GM12875 (cell line): ENCODE results near the gene GALNT4.

ENCODE experiments used
- H3K4me3 ChIP-seq: one replicate; pipeline ENCODE4 v1.5.1; 2011; ENCODE audit warnings: low read depth, low read length, control low read depth
- TF ChIP-seq, protein P1 (sequence below): IDR thresholded peaks from 2 replicates; pipeline ENCODE4 v1.5.1; 2011; ENCODE audit warnings: low read depth, mild to moderate bottlenecking, control low read depth, inconsistent platforms, low read length, moderate library complexity, borderline replicate concordance; ENCODE audit not compliant: insufficient read depth

Gene GALNT4

DNA sequence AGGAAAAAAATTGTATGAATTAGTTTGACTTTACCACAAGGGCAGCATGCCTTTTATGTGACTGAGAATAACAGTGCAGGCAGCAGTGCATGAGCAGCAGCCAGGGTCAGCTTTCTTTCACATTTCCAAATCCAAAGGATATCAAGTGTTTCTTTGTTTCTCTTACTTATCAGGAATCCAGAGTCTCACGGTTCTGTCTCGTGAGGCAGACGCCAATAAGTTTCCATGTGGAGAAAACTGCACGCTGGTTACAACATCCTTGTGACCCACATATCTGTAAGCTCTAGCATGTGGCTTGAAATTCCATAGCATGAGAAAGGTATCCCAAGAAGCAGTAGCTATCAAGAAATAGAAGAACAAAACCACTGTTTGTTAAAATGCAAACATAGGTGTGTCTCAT, 27.6 kb downstream of the GALNT4 start:
- H3K4me3 ChIP-seq, result no peak overlapping the region
- TF ChIP-seq, protein P1, sequence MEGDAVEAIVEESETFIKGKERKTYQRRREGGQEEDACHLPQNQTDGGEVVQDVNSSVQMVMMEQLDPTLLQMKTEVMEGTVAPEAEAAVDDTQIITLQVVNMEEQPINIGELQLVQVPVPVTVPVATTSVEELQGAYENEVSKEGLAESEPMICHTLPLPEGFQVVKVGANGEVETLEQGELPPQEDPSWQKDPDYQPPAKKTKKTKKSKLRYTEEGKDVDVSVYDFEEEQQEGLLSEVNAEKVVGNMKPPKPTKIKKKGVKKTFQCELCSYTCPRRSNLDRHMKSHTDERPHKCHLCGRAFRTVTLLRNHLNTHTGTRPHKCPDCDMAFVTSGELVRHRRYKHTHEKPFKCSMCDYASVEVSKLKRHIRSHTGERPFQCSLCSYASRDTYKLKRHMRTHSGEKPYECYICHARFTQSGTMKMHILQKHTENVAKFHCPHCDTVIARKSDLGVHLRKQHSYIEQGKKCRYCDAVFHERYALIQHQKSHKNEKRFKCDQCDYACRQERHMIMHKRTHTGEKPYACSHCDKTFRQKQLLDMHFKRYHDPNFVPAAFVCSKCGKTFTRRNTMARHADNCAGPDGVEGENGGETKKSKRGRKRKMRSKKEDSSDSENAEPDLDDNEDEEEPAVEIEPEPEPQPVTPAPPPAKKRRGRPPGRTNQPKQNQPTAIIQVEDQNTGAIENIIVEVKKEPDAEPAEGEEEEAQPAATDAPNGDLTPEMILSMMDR, result no peak

DNA sequence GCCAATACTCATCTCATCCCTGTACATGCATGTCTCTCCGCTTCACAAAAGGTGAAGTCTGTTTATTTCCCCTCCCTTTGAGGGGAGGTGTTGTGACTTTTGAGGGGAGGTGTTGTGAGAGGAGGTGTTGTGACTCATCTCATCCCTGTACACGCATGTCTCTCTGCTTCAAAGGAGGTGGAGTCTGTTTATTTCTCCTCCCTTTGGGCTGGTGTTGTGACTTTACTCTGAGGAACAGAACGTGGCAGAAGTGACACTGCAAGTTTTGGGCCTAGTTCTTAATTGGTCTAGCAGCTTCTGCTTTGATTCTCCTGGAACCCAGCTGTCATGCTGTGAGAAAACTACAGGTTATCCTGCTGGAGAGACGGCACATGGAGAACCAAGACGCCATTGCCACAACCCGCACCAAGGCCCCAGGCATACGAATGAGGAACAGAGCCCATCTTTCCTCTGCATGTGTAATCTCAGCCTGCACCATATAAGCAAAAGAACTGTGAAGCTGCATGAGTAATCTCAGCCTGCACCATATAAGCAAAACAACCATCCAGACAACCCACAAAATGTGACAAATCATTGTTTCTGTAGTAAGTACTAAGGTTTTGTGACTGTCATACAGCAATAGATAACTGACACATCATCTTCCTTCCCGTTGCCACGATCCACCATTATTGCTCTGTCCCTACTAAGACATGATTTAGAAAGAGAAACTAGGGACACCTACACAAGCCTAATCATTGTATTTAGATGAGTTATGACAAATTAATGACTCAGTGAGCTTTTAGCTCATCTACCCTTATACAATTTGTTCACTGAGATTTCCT, 30.0 kb downstream of the GALNT4 start:
- no peak overlapping the region for H3K4me3 ChIP-seq
- TF ChIP-seq, protein P1, result no peak

DNA sequence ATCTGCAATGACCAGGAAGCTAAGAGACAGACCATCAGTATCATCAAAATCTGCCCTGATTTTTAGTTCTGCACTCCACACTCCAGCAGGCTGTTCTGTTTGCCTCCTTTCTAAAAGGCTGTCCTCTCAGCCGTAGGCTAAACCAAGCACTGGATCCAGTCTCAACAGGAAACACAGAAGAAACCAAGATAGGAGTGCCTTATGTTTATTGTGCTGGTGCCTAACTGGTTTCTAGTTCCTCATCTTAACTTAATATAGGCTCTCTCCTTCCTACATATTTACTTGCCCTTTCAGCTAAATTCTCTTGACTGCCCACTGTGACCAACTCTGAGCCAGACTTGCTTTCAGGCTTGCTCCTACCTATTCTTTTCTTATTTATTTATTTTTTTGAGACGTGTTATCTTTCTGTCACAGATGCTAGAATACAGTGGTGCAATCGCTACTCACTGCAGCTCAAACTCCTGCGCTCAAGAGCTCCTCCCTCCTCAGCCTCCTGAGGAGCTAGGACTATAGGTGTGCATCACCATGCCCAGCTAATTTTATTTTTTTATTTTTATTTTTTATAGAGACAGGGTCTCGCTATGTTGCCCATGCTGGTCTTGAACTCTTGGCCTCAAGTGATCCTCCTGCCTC, 30.8 kb downstream of the GALNT4 start:
- TF ChIP-seq, protein P1, result no peak

DNA sequence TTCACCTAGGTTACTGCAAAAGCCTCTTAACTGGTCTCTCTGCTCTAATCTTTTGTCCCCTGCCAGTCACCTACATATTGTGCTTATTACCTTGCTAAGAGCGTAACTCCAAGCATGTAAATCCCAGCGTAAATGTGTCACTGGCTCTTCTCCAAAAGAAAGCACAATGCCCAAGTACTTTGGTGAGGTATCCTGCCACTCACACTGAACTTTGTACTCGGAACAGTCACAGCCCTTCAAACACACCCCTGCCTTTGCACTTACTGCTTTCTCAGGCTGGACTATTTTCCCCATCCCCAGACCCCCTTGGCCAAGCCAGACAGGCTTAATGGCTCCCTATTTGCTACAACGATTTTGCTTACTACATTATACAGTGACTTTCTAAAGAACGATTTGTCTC, 31.7 kb downstream of the GALNT4 start:
- no peak overlapping the region for H3K4me3 ChIP-seq
- TF ChIP-seq, protein P1, result no peak

More for the DNA sequence above, 30.8 kb downstream of the GALNT4 start:
- no peak overlapping the region for H3K4me3 ChIP-seq

DNA sequence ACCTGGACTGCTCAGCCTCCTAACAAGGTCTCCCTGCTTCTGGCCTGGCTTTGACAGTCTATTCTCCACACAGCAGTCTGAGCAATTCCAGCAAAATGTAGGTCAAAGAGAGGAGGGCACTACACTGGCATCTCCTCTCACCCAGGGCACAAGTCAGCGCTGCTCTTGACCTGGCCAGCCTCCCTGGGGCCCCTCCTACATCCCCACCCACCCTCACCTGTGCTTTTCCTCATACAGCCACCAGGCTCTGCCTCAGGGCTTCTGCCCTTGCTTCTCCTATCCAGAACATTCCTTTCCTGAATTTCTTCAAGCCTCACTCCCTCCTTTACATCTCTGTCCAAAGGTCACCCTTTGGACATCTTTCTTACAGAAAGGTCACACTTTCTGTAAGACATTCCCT, 33.7 kb downstream of the GALNT4 start:
- TF ChIP-seq, protein P1, result no peak
- H3K4me3 ChIP-seq, result no peak overlapping the region

DNA sequence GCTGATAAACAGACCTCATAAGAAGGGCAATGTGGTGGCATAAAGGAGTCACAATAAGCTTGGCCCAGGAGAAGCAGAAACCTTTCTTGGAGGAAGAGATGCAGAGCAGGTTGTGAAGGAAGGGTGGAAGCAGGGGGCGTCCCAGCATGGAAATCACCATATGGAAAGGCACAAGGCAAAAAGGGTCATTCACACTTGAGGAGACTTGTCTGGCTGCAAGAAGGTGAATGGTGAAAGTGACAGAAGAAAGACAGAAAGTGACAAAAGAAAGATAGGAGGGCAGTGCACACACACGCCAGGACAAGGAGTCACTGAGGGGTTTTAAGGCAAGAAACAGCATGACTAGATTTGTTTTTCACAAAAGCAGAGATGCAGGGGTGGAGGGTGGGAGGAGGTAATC, 38.3 kb downstream of the GALNT4 start:
- no peak overlapping the region for H3K4me3 ChIP-seq
- TF ChIP-seq, protein P1, result no peak

DNA sequence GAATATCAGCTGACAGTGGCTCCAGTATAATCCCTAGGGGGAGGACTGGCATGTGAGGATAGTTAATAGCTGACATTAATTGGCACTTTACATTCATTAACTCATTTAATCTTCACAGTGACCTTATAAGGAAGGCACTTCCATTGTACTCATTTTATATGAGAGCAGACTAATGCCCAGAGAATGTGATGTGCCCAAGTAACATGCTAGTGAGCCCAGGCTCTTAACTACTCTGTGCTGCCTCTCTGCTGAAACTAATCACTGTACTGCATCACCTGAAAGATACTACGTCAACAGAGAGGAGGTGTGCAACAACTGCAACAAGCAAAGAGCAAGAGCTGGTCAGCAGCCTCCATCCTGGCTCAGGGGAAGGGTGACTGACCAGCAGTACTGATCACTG, 40.1 kb downstream of the GALNT4 start:
- no peak overlapping the region for H3K4me3 ChIP-seq
- TF ChIP-seq, protein P1, result no peak
